Activated CD8-positive, alpha-beta T cell treated with anti-CD3 and anti-CD28 coated beads for 36 hours (primary cell): ENCODE results near the gene ADCY9. TPM values are rescaled to one million over a fixed set of nuclear protein-coding genes. Genes with fewer than 3 reads are reported as not detected.

Source experiments
- ATAC-seq: fragments of 200-7000 bp; cut with Tn5 transposase; one replicate; pipeline ENCODE4 v1.10.0; 2021; ENCODE audit warnings: mild to moderate bottlenecking, moderate library complexity
- CTCF ChIA-PET: fragments of 350-600 bp; sonication (Branson Sonifier 250); formaldehyde crosslinking; loops from one replicate; lab custom pipeline; 2021; ENCODE audit warnings: antibody characterized with exemption; lab: Charles Lee
- POLR2A ChIA-PET: fragments of 350-600 bp; sonication (Branson Sonifier 250); formaldehyde crosslinking; loops from one replicate; lab custom pipeline; 2021; ENCODE audit warnings: antibody characterized with exemption; lab: Charles Lee
- DNase-seq: peaks from one replicate; pipeline ENCODE4 v3.0.0-alpha.2; 2020
- H3K27ac Mint-ChIP-seq: one replicate; pipeline ENCODE4 v1.8.0; 2021; ENCODE audit warnings: mild to moderate bottlenecking, mixed read lengths
- H3K27me3 Mint-ChIP-seq: one replicate; pipeline ENCODE4 v1.8.0; 2021; ENCODE audit warnings: mixed read lengths
- H3K36me3 Mint-ChIP-seq: one replicate; pipeline ENCODE4 v1.8.0; 2021; ENCODE audit warnings: low read depth, mixed read lengths
- H3K4me1 Mint-ChIP-seq: one replicate; pipeline ENCODE4 v1.8.0; 2021; ENCODE audit warnings: low read depth, mixed read lengths
- H3K4me3 Mint-ChIP-seq: one replicate; pipeline ENCODE4 v1.8.0; 2021; ENCODE audit warnings: mild to moderate bottlenecking, moderate library complexity, mixed read lengths
- H3K9me3 Mint-ChIP-seq: one replicate; pipeline ENCODE4 v1.8.0; 2021; ENCODE audit warnings: mixed read lengths
- CTCF ChIP-seq: fragments of 200-600 bp; IDR thresholded peaks from one replicate; pipeline ENCODE4 v1.8.0; 2022; ENCODE audit warnings: antibody characterized with exemption, mild to moderate bottlenecking
- intact Hi-C: fragments of 100-400 bp; cut with micrococcal nuclease; formaldehyde crosslinking; loops from one replicate; pipeline ENCODE4 v1.10.0; 2022
- total RNA-seq, 2 experiments: library from RNA; stranded (reverse); gene quantifications; one replicate each; pipeline ENCODE4 v1.2.3, GENCODE V29; 2021

Gene ADCY9
- total RNA-seq, 2 experiments from 2014 or later = 4.1 to 4.8 TPM

- intact Hi-C loops = no loop called here
- peaks cover 4% of the 10 kb centered on the region for H3K27me3 Mint-ChIP-seq
- no peak overlapping the region for H3K4me3 Mint-ChIP-seq
Measured at GRCh38 chr16:4089251-4089810, 26.9 kb downstream of the ADCY9 start.

GRCh38 chr16:4087990-4088577, 28.2 kb downstream of the ADCY9 start:
- Mint-ChIP-seq H3K4me3 (no peak overlapping the region), H3K36me3 (peaks cover 2% of the 10 kb centered on the region), H3K27ac (no peak overlapping the region), H3K27me3 (peaks cover 6% of the 10 kb centered on the region), H3K9me3 (no peaks in the 10 kb centered on the region), H3K4me1 (peaks cover 10% of the 10 kb centered on the region)
- ATAC-seq (no peak), DNase-seq (no peak)
- ChIA-PET POLR2A (no interaction called here), CTCF (interaction anchor here (1.6 kb wide), 1 partner anchor 166 kb away, joined by 3 read pairs; no protein-coding TSS in a partner anchor)
- TF ChIP-seq CTCF = no peak
- intact Hi-C loops = no loop called here

More at GRCh38 chr16:4089251-4089810, 26.9 kb downstream of the ADCY9 start:
- peaks cover 6% of the 10 kb centered on the region for H3K4me1 Mint-ChIP-seq
- H3K9me3 Mint-ChIP-seq = no peaks in the 10 kb centered on the region
- ChIA-PET CTCF (interaction anchor here (1.6 kb wide), 1 partner anchor 165 kb away, joined by 3 read pairs; no protein-coding TSS in a partner anchor), POLR2A (no interaction called here)
- no peak overlapping the region for H3K27ac Mint-ChIP-seq
- no peak for DNase-seq
- no peaks in the 10 kb centered on the region for H3K36me3 Mint-ChIP-seq
- no peak for ATAC-seq
- no peak for TF ChIP-seq CTCF

DNA sequence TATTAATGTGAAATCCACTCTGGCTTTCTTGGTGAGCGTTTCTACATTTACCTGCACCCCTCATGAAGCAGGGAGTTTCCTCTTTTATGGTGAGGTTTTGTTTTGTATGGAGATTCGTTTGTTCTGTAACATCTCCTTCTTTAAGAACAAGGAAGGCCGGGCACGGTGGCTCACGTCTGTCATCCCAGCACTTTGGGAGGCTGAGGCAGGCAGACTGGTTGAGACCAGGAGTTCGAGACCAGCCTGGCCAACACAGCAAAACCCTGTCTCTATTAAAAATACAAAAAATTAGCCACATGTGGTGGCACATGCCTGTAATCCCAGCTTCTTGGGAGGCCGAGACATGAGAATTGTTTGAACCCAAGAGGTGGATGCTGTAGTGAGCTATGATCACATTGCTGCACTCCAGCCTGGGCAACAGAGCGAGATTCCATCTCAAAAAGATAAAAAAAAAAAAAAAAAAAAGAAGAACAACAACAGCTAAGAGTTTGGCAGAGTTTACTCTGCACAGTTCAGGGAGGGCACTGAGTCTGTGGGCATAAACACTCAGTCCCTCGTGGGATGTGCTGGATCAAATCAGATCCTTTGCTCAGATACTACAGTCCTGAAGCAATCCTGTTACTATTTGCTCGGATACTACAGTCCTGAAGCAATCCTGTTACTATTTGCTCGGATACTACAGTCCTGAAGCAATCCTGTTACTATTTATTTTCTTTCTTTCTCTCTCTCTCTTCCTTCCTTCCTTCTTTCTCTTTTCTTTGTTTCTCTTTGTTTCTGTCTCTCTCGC, 28.9 kb downstream of the ADCY9 start:
- Mint-ChIP-seq H3K36me3 (peaks cover 2% of the 10 kb centered on the region), H3K27me3 (peaks cover 6% of the 10 kb centered on the region), H3K4me3 (no peak overlapping the region), H3K27ac (no peak overlapping the region), H3K9me3 (no peaks in the 10 kb centered on the region), H3K4me1 (peaks cover 17% of the 10 kb centered on the region)
- ChIA-PET CTCF (no interaction called here), POLR2A (no interaction called here)
- DNase-seq (no peak), ATAC-seq (no peak)
- no peak for TF ChIP-seq CTCF
- intact Hi-C loops = no loop called here

GRCh38 chr16:4086153-4086552, 30.1 kb downstream of the ADCY9 start:
- CTCF ChIA-PET = no interaction called here
- Mint-ChIP-seq H3K27ac (no peak overlapping the region), H3K4me3 (no peak overlapping the region), H3K27me3 (peaks cover 3% of the 10 kb centered on the region), H3K9me3 (no peaks in the 10 kb centered on the region), H3K36me3 (peaks cover 2% of the 10 kb centered on the region), H3K4me1 (peaks cover 29% of the 10 kb centered on the region)
- ATAC-seq (no peak), DNase-seq (no peak)
- POLR2A ChIA-PET = no interaction called here
- intact Hi-C loops = no loop called here
- no peak for TF ChIP-seq CTCF
